ENCODE data around the gene MME.

Gene MME

GRCh38 chr3:155096303-155097008, 16.3 kb downstream of the MME start:
- no peak overlapping the region; the same call in 1 of the 2 replicates for H3K27ac ChIP-seq
- TF ChIP-seq CTCF (conservative IDR thresholded peaks at IDR 0.05) (no peak), ZFX (IDR thresholded peaks at IDR 0.05) (no peak)

GRCh38 chr3:155097009-155097349, 16.9 kb downstream of the MME start:
- TF ChIP-seq CTCF (conservative IDR thresholded peaks at IDR 0.05), result no peak
- no peak for TF ChIP-seq ZFX (IDR thresholded peaks at IDR 0.05)
- no peak overlapping the region for H3K27ac ChIP-seq

GRCh38 chr3:155101398-155101797, 21.3 kb downstream of the MME start:
- TF ChIP-seq CTCF (conservative IDR thresholded peaks at IDR 0.05), result no peak
- no peak for TF ChIP-seq ZFX (IDR thresholded peaks at IDR 0.05)
- H3K27ac ChIP-seq, result peak overlapping the region; percentile 23; the same call in 1 of the 2 replicates

- H3K27ac ChIP-seq, result peak overlapping the region; percentile 27
- TF ChIP-seq ZFX (IDR thresholded peaks at IDR 0.05) (no peak), CTCF (conservative IDR thresholded peaks at IDR 0.05) (no peak)
Measured at GRCh38 chr3:155102329-155102728, 22.2 kb downstream of the MME start.

- no peak overlapping the region for H3K27ac ChIP-seq
- TF ChIP-seq ZFX (IDR thresholded peaks at IDR 0.05) (no peak), CTCF (conservative IDR thresholded peaks at IDR 0.05) (no peak)
Measured at GRCh38 chr3:155103686-155104085, 23.6 kb downstream of the MME start.

GRCh38 chr3:155106119-155106518, 26.0 kb downstream of the MME start:
- TF ChIP-seq ZFX (IDR thresholded peaks at IDR 0.05), result no peak
- no peak for TF ChIP-seq CTCF (conservative IDR thresholded peaks at IDR 0.05)
- H3K27ac ChIP-seq, result no peak overlapping the region

- TF ChIP-seq CTCF (conservative IDR thresholded peaks at IDR 0.05) (no peak), ZFX (IDR thresholded peaks at IDR 0.05) (no peak)
- peak overlapping the region; percentile 39 for H3K27ac ChIP-seq
Measured at GRCh38 chr3:155110022-155110421, 29.9 kb downstream of the MME start.

Data from C4-2B (cell line).